ENCODE results near the gene GPT2. TPM values are rescaled to one million over a fixed set of nuclear protein-coding genes. Genes with fewer than 3 reads are reported as not detected.
"Not testable (repeated sequence)": the region's sequence is repeated elsewhere in the genome, so short reads cannot be mapped to it uniquely, and the experiment has no call there.

The GPT2 gene
- total RNA-seq, 1 donor = 0.21 TPM

- Histone ChIP-seq H3K4me3 (ENCODE audit: low read length) (no peak overlapping the region), H3K9me3 (ENCODE audit: low read depth, low read length) (no peaks in the 10 kb centered on the region), H3K4me1 (ENCODE audit: insufficient read depth, low read length) (peaks cover 17% of the 10 kb centered on the region)
Measured at GRCh38 chr16:46920402-46921068, 36.4 kb downstream of the GPT2 start.

GRCh38 chr16:46922239-46922638 is 38.1 kb downstream of the GPT2 start:
- Histone ChIP-seq H3K4me1 (ENCODE audit: insufficient read depth, low read length) (peaks cover 11% of the 10 kb centered on the region), H3K9me3 (ENCODE audit: low read depth, low read length) (no peaks in the 10 kb centered on the region), H3K4me3 (ENCODE audit: low read length) (no peak overlapping the region), H3K27me3 (ENCODE audit: insufficient read depth, low read length) (no peaks in the 10 kb centered on the region)

More at GRCh38 chr16:46920402-46921068, 36.4 kb downstream of the GPT2 start:
- H3K27me3 ChIP-seq (ENCODE audit: insufficient read depth, low read length) = no peaks in the 10 kb centered on the region

GRCh38 chr16:46923513-46924295 is 39.5 kb downstream of the GPT2 start:
- H3K27me3 ChIP-seq (ENCODE audit: insufficient read depth, low read length) = no peaks in the 10 kb centered on the region

GRCh38 chr16:46924402-46924801 is 40.2 kb downstream of the GPT2 start:
- H3K4me3 ChIP-seq (ENCODE audit: low read length) = no peak overlapping the region
- H3K9me3 ChIP-seq (ENCODE audit: low read depth, low read length) = no peaks in the 10 kb centered on the region
- no peaks in the 10 kb centered on the region for H3K27me3 ChIP-seq (ENCODE audit: insufficient read depth, low read length)
- H3K4me1 ChIP-seq (ENCODE audit: insufficient read depth, low read length) = no peaks in the 10 kb centered on the region

More at GRCh38 chr16:46923513-46924295, 39.5 kb downstream of the GPT2 start:
- Histone ChIP-seq H3K4me1 (ENCODE audit: insufficient read depth, low read length) (no peaks in the 10 kb centered on the region), H3K4me3 (ENCODE audit: low read length) (no peak overlapping the region), H3K9me3 (ENCODE audit: low read depth, low read length) (no peaks in the 10 kb centered on the region)

- Histone ChIP-seq H3K27me3 (ENCODE audit: insufficient read depth, low read length) (no peaks in the 10 kb centered on the region), H3K4me3 (ENCODE audit: low read length) (no peak overlapping the region), H3K4me1 (ENCODE audit: insufficient read depth, low read length) (peaks cover 3% of the 10 kb centered on the region), H3K9me3 (ENCODE audit: low read depth, low read length) (no peaks in the 10 kb centered on the region)
Measured at GRCh38 chr16:46926470-46927225, 42.5 kb downstream of the GPT2 start.

- H3K27me3 ChIP-seq (ENCODE audit: insufficient read depth, low read length) = no peaks in the 10 kb centered on the region
- no peak overlapping the region for H3K4me3 ChIP-seq (ENCODE audit: low read length)
- H3K4me1 ChIP-seq (ENCODE audit: insufficient read depth, low read length) = peaks cover 3% of the 10 kb centered on the region
- no peaks in the 10 kb centered on the region for H3K9me3 ChIP-seq (ENCODE audit: low read depth, low read length)
Measured at GRCh38 chr16:46927273-46927672, 43.1 kb downstream of the GPT2 start.

- peaks cover 3% of the 10 kb centered on the region for H3K4me1 ChIP-seq (ENCODE audit: insufficient read depth, low read length)
- no peak overlapping the region for H3K4me3 ChIP-seq (ENCODE audit: low read length)
- no peaks in the 10 kb centered on the region for H3K27me3 ChIP-seq (ENCODE audit: insufficient read depth, low read length)
- no peaks in the 10 kb centered on the region for H3K9me3 ChIP-seq (ENCODE audit: low read depth, low read length)
Measured at GRCh38 chr16:46928811-46929210, 44.6 kb downstream of the GPT2 start.

- Histone ChIP-seq H3K9me3 (ENCODE audit: low read depth, low read length) (no peaks in the 10 kb centered on the region), H3K27me3 (ENCODE audit: insufficient read depth, low read length) (no peaks in the 10 kb centered on the region), H3K4me3 (ENCODE audit: low read length) (no peak overlapping the region), H3K4me1 (ENCODE audit: insufficient read depth, low read length) (peaks cover 3% of the 10 kb centered on the region)
Measured at GRCh38 chr16:46929378-46930332, 45.5 kb downstream of the GPT2 start.

GRCh38 chr16:46930861-46931260 is 46.7 kb downstream of the GPT2 start:
- Histone ChIP-seq H3K27me3 (ENCODE audit: insufficient read depth, low read length) (no peaks in the 10 kb centered on the region), H3K4me3 (ENCODE audit: low read length) (no peak overlapping the region), H3K9me3 (ENCODE audit: low read depth, low read length) (no peaks in the 10 kb centered on the region), H3K4me1 (ENCODE audit: insufficient read depth, low read length) (peaks cover 3% of the 10 kb centered on the region)

- H3K4me3 ChIP-seq (ENCODE audit: low read length) = no peak overlapping the region
- H3K9me3 ChIP-seq (ENCODE audit: low read depth, low read length) = no peaks in the 10 kb centered on the region
- H3K27me3 ChIP-seq (ENCODE audit: insufficient read depth, low read length) = no peaks in the 10 kb centered on the region
- H3K4me1 ChIP-seq (ENCODE audit: insufficient read depth, low read length) = peaks cover 3% of the 10 kb centered on the region
Measured at GRCh38 chr16:46932802-46933201, 48.6 kb downstream of the GPT2 start.

GRCh38 chr16:46937536-46937935 is 53.4 kb downstream of the GPT2 start:
- H3K4me3 ChIP-seq (ENCODE audit: low read length) = no peak overlapping the region
- no peaks in the 10 kb centered on the region for H3K9me3 ChIP-seq (ENCODE audit: low read depth, low read length)
- H3K27me3 ChIP-seq (ENCODE audit: insufficient read depth, low read length) = no peaks in the 10 kb centered on the region
- no peaks in the 10 kb centered on the region for H3K4me1 ChIP-seq (ENCODE audit: insufficient read depth, low read length)

GRCh38 chr16:46944713-46945112 is 60.6 kb downstream of the GPT2 start:
- H3K27me3 ChIP-seq (ENCODE audit: insufficient read depth, low read length); H3K4me3 ChIP-seq (ENCODE audit: low read length); H3K9me3 ChIP-seq (ENCODE audit: low read depth, low read length); H3K4me1 ChIP-seq (ENCODE audit: insufficient read depth, low read length): not testable (repeated sequence)

- H3K4me1 ChIP-seq (ENCODE audit: insufficient read depth, low read length) = no peaks in the 10 kb centered on the region
- no peak overlapping the region for H3K4me3 ChIP-seq (ENCODE audit: low read length)
- no peaks in the 10 kb centered on the region for H3K27me3 ChIP-seq (ENCODE audit: insufficient read depth, low read length)
- no peaks in the 10 kb centered on the region for H3K9me3 ChIP-seq (ENCODE audit: low read depth, low read length)
Measured at GRCh38 chr16:46947900-46948547, 63.9 kb downstream of the GPT2 start.

GRCh38 chr16:46948548-46949166 is 64.5 kb downstream of the GPT2 start:
- Histone ChIP-seq H3K4me3 (ENCODE audit: low read length) (no peak overlapping the region), H3K9me3 (ENCODE audit: low read depth, low read length) (no peaks in the 10 kb centered on the region), H3K27me3 (ENCODE audit: insufficient read depth, low read length) (no peaks in the 10 kb centered on the region), H3K4me1 (ENCODE audit: insufficient read depth, low read length) (no peaks in the 10 kb centered on the region)
